Neural cell (in vitro differentiated cells): ENCODE data around the gene LPCAT1. TPM values are rescaled to one million over a fixed set of nuclear protein-coding genes. Genes with fewer than 3 reads are reported as not detected.

ENCODE experiments used
- H2AFZ ChIP-seq: fragments of 200-600, 300-800 bp; sonication (generic), shearing (Covaris generic); 2 replicates; pipeline ENCODE4 v1.6.0; 2014; ENCODE audit warnings: low read depth, mild to moderate bottlenecking, antibody characterized with exemption, low read length, moderate library complexity
- H3F3A ChIP-seq: fragments of 200-600 bp; shearing (Covaris generic); 2 replicates; pipeline ENCODE4 v1.6.1; 2016; ENCODE audit warnings: mild to moderate bottlenecking, moderate library complexity, mixed read lengths, antibody characterized with exemption, low read length; ENCODE audit not compliant: insufficient read depth, poor library complexity, severe bottlenecking
- H3K27ac ChIP-seq: fragments of 200-600, 300-800 bp; sonication (generic), shearing (Covaris generic); 2 replicates; pipeline ENCODE4 v1.5.1; 2014; ENCODE audit warnings: mild to moderate bottlenecking, low read length, moderate library complexity
- H3K27me3 ChIP-seq: fragments of 300-800, 200-600 bp; sonication (generic), shearing (Covaris generic); 2 replicates; pipeline ENCODE4 v1.6.0; 2014; ENCODE audit warnings: mild to moderate bottlenecking, low read depth, low read length, moderate library complexity; ENCODE audit not compliant: insufficient read depth
- H3K36me3 ChIP-seq: fragments of 300-800, 200-600 bp; sonication (generic), shearing (Covaris generic); 2 replicates; pipeline ENCODE4 v1.5.1; 2014; ENCODE audit warnings: mild to moderate bottlenecking, antibody characterized with exemption, low read length, moderate library complexity; ENCODE audit not compliant: insufficient read depth
- H3K4me2 ChIP-seq: fragments of 300-800, 200-600 bp; sonication (generic), shearing (Covaris generic); 2 replicates; pipeline ENCODE4 v1.6.0; 2014; ENCODE audit warnings: mild to moderate bottlenecking, low read length
- H3K4me3 ChIP-seq: fragments of 300-800, 200-600 bp; sonication (generic), shearing (Covaris generic); 2 replicates; pipeline ENCODE4 v1.5.1; 2014; ENCODE audit warnings: mild to moderate bottlenecking, low read length, moderate library complexity
- H3K79me2 ChIP-seq: fragments of 200-600 bp; shearing (Covaris generic); replicated peaks from 2 replicates; pipeline ENCODE4 v1.6.0; 2014; ENCODE audit warnings: mild to moderate bottlenecking, low read length, moderate library complexity; ENCODE audit not compliant: insufficient read depth
- H3K9ac ChIP-seq: fragments of 300-800, 200-600 bp; sonication (generic), shearing (Covaris generic); 2 replicates; pipeline ENCODE4 v1.6.1; 2016; ENCODE audit warnings: mild to moderate bottlenecking, low read length, mixed read lengths
- H3K9me2 ChIP-seq: fragments of 200-600 bp; shearing (Covaris generic); 2 replicates; pipeline ENCODE4 v1.6.1; 2016; ENCODE audit warnings: mild to moderate bottlenecking, low read length, mixed read lengths; ENCODE audit not compliant: insufficient read depth
- H3K9me3 ChIP-seq: fragments of 200-600, 300-800 bp; sonication (generic), shearing (Covaris generic); 2 replicates; pipeline ENCODE4 v1.6.1; 2016; ENCODE audit warnings: mild to moderate bottlenecking, mixed run types, low read length, moderate library complexity, mixed read lengths
- H4K20me1 ChIP-seq: fragments of 200-600 bp; shearing (Covaris generic); 2 replicates; pipeline ENCODE4 v1.6.1; 2016; ENCODE audit warnings: mild to moderate bottlenecking, mixed run types; ENCODE audit not compliant: insufficient read depth
- EP300 ChIP-seq: fragments of 450-650 bp; conservative IDR thresholded peaks from 2 replicates; pipeline ENCODE4 v1.6.1; 2014; ENCODE audit warnings: antibody characterized with exemption, mild to moderate bottlenecking, moderate library complexity; ENCODE audit not compliant: poor library complexity, severe bottlenecking
- EZH2 ChIP-seq: fragments of 200-600, 300-800 bp; shearing (Covaris generic), sonication (generic); IDR thresholded peaks from 2 replicates; pipeline ENCODE4 v1.6.1; 2014; ENCODE audit warnings: antibody characterized with exemption, low read length, borderline replicate concordance, mild to moderate bottlenecking; ENCODE audit not compliant: insufficient read depth, poor library complexity, severe bottlenecking
- MXI1 ChIP-seq: fragments of 450-650 bp; conservative IDR thresholded peaks from 2 replicates; pipeline ENCODE4 v1.6.1; 2014; ENCODE audit warnings: antibody characterized with exemption, mild to moderate bottlenecking; ENCODE audit not compliant: poor library complexity, severe bottlenecking
- POLR2AphosphoS5 ChIP-seq: IDR thresholded peaks from 2 replicates; pipeline ENCODE4 v1.6.1; 2012
- RAD21 ChIP-seq: fragments of 450-650 bp; conservative IDR thresholded peaks from 2 replicates; pipeline ENCODE4 v1.6.1; 2014; ENCODE audit warnings: antibody characterized with exemption, mild to moderate bottlenecking, moderate library complexity
- REST ChIP-seq: IDR thresholded peaks from 2 replicates; pipeline ENCODE4 v1.6.1; 2012; ENCODE audit warnings: borderline replicate concordance
- SMC3 ChIP-seq: fragments of 450-650 bp; conservative IDR thresholded peaks from 2 replicates; pipeline ENCODE4 v1.6.1; 2014; ENCODE audit warnings: antibody characterized with exemption, mild to moderate bottlenecking, moderate library complexity; ENCODE audit not compliant: poor library complexity
- TAF1 ChIP-seq: IDR thresholded peaks from 2 replicates; pipeline ENCODE4 v1.6.1; 2012; ENCODE audit warnings: low read depth
- polyA plus RNA-seq: library from polyadenylated mRNA; depleted of rRNA; stranded (reverse); fragments of >200 nt; gene quantifications from 2 replicates; pipeline ENCODE4 v1.2.3, GENCODE V29; 2014
- TF ChIP-seq, protein P1 (sequence below): fragments of 450-650 bp; IDR thresholded peaks from 2 replicates; pipeline ENCODE4 v1.5.1; 2014; ENCODE audit warnings: antibody characterized with exemption, mild to moderate bottlenecking, moderate library complexity; ENCODE audit not compliant: poor library complexity, severe bottlenecking

Gene LPCAT1
- polyA plus RNA-seq, 1 donor from 2014 or later: 61.8 TPM

DNA sequence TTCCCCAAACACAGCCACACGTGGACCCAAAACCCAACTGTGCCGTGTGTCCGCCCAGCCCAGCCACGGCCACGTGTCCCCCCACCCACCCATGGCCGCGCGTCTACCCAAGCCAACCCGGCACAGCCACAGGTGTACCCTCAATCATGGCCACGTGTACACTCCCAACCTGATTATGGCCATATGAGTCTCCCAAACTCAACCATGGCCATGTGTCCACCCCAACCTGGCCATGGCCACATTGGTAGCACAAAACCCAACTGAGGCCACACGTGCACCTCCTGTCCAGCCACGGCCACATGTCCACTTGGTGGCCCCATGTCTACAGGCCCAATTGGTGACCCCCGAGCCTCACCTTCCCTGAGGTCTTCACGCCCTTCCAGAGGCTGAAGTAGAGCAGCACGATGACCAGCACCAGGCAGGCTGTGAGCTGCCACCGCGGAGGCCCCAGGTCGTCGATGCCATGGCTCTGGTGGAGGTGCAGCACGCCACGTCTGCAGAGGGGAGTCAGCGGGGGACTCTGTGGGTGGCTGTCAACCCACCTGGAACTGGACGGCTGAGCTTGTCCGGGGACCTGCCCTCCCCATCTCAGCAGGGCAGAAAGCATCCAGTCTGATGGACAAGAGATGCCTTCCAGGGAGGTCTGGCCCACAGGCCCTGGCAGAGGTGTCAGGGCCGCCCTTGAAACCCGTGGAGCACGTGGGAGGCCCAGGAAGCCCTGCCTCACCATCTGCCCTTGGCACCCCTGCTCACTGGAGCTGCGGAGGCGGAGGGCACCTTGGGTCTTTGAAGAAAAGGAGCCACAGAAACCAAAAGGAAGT, 102.0 kb downstream of the LPCAT1 start:
- Histone ChIP-seq H2AFZ (no peak overlapping the region), H3K79me2 (no peaks in the 10 kb centered on the region), H3F3A (no peaks in the 10 kb centered on the region), H3K4me3 (no peak overlapping the region), H3K4me2 (no peak overlapping the region), H3K9me2 (no peaks in the 10 kb centered on the region), H3K9ac (no peak overlapping the region), H4K20me1 (no peaks in the 10 kb centered on the region), H3K9me3 (peaks cover 1% of the 10 kb centered on the region), H3K36me3 (no peaks in the 10 kb centered on the region), H3K27me3 (no peaks in the 10 kb centered on the region), H3K27ac (no peak overlapping the region)
- TF ChIP-seq, protein P1, sequence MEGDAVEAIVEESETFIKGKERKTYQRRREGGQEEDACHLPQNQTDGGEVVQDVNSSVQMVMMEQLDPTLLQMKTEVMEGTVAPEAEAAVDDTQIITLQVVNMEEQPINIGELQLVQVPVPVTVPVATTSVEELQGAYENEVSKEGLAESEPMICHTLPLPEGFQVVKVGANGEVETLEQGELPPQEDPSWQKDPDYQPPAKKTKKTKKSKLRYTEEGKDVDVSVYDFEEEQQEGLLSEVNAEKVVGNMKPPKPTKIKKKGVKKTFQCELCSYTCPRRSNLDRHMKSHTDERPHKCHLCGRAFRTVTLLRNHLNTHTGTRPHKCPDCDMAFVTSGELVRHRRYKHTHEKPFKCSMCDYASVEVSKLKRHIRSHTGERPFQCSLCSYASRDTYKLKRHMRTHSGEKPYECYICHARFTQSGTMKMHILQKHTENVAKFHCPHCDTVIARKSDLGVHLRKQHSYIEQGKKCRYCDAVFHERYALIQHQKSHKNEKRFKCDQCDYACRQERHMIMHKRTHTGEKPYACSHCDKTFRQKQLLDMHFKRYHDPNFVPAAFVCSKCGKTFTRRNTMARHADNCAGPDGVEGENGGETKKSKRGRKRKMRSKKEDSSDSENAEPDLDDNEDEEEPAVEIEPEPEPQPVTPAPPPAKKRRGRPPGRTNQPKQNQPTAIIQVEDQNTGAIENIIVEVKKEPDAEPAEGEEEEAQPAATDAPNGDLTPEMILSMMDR: no peak
- no peak for TF ChIP-seq REST
- no peak for TF ChIP-seq TAF1
- no peak for TF ChIP-seq EP300
- TF ChIP-seq POLR2AphosphoS5: no peak
- no peak for TF ChIP-seq SMC3
- no peak for TF ChIP-seq MXI1
- TF ChIP-seq RAD21: no peak
- no peak for TF ChIP-seq EZH2

DNA sequence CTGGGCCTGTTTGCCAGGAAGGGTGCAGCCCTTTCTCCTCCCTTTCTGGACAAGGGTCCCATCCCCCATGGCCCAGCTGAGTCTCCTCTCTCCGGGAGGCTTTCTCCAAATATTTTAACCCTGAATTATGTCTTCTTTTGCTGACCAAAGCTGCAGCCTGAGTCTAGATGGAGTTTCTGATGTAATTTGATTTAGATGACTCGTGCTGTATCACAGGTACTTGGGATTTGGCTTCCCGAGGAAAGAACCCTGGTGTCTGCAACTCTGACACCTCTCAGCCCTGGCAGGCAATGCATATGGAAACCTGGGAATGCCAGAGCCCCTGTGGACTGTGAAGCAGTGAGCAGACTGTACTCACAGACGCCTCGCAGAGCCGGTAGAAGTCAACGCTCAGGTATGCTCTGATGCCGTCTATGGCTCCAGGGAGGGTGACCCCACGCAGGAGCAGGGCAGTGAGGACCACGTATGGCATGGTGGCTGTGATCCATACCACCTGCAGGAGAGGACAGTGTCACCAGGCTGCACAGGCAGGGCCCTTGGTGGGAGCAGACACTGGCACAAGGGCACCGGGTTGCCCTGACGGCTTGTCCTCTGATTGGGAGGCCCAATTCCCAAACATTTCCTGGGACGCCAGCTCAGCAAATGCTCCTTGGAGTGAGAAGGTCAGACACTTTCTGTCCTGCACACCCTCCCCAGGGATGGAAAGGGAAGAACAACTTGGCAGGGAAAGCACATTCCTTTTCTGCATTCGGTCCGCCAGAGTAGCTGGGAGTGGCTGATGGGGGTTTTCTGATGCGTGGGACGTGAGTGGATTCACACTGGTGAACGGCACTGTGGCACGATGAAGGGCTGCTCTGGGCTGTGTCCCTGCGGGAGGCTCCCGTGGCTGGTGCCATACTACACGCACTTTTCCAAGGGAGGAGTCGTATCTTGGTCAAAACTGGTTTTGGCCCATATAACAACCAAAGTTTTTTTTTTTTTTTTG, 103.3 kb downstream of the LPCAT1 start:
- Histone ChIP-seq H3K27ac (no peak overlapping the region), H2AFZ (no peak overlapping the region), H3K27me3 (no peaks in the 10 kb centered on the region), H3K9ac (no peak overlapping the region), H3F3A (no peaks in the 10 kb centered on the region), H3K9me3 (no peaks in the 10 kb centered on the region), H3K9me2 (no peaks in the 10 kb centered on the region), H3K79me2 (no peaks in the 10 kb centered on the region), H3K36me3 (no peaks in the 10 kb centered on the region), H3K4me2 (no peak overlapping the region), H3K4me3 (no peak overlapping the region), H4K20me1 (no peaks in the 10 kb centered on the region)
- TF ChIP-seq POLR2AphosphoS5 (no peak), MXI1 (no peak), RAD21 (no peak), EP300 (no peak), EZH2 (no peak), TAF1 (no peak), REST (no peak), SMC3 (no peak)
- TF ChIP-seq, protein P1: no peak
